Calu3 (cell line): ENCODE results near the gene CDH19. TPM values are rescaled to one million over a fixed set of nuclear protein-coding genes. Genes with fewer than 3 reads are reported as not detected.

ENCODE experiments used
- BruUV-seq: library from RNA; stranded (reverse); fragments of 400-500 nt; replicated peaks from 2 replicates; lab custom pipeline; 2021; lab: Mats Ljungman, UMichigan
- CTCF ChIA-PET: fragments of 300-600 bp; sonication (Branson Sonifier 250); formaldehyde crosslinking; loops from one replicate; lab custom pipeline; 2022; ENCODE audit warnings: antibody characterized with exemption; lab: Charles Lee
- DNase-seq: peaks from one replicate; pipeline ENCODE4 v3.0.0; 2022
- H3K27ac Mint-ChIP-seq: one replicate; pipeline ENCODE4 v1.8.0; 2022; ENCODE audit warnings: mixed read lengths; ENCODE audit not compliant: unreplicated experiment
- H3K27me3 Mint-ChIP-seq: one replicate; pipeline ENCODE4 v1.8.0; 2022; ENCODE audit warnings: mixed read lengths; ENCODE audit not compliant: unreplicated experiment
- H3K36me3 Mint-ChIP-seq: one replicate; pipeline ENCODE4 v1.8.0; 2022; ENCODE audit warnings: mild to moderate bottlenecking, moderate library complexity, mixed read lengths; ENCODE audit not compliant: insufficient read depth, unreplicated experiment
- H3K4me1 Mint-ChIP-seq: one replicate; pipeline ENCODE4 v1.8.0; 2022; ENCODE audit warnings: mild to moderate bottlenecking, low read depth, mixed read lengths; ENCODE audit not compliant: unreplicated experiment
- H3K4me3 Mint-ChIP-seq: one replicate; pipeline ENCODE4 v1.8.0; 2022; ENCODE audit warnings: mild to moderate bottlenecking, low read depth, moderate library complexity, mixed read lengths; ENCODE audit not compliant: unreplicated experiment
- H3K9me3 Mint-ChIP-seq: one replicate; pipeline ENCODE4 v1.8.0; 2022; ENCODE audit warnings: low read depth, mixed read lengths; ENCODE audit not compliant: unreplicated experiment
- CTCF ChIP-seq: fragments of 200-600 bp; IDR thresholded peaks from one replicate; pipeline ENCODE4 v1.8.0; 2022; ENCODE audit warnings: antibody characterized with exemption; ENCODE audit not compliant: unreplicated experiment
- intact Hi-C: fragments of 100-400 bp; cut with micrococcal nuclease; formaldehyde crosslinking; loops from one replicate; pipeline ENCODE4 v1.10.0; 2022; ENCODE audit not compliant: unreplicated experiment
- total RNA-seq: library from RNA; stranded (reverse); gene quantifications from 2 replicates; pipeline ENCODE4 v1.2.3, GENCODE V29; 2022

CDH19 gene
- total RNA-seq, 1 experiment from 2014 or later, result 0.33 TPM

GRCh38 chr18:66511289-66511688 is 92.6 kb downstream of the CDH19 start:
- CTCF ChIA-PET, result interaction anchor here (0.6 to 1.4 kb wide), 2 partner anchors 14 to 558 kb away, joined by 3 to 5 read pairs; no protein-coding TSS in a partner anchor
- no TSS peak for BruUV-seq
- TF ChIP-seq CTCF, result no peak
- H3K4me1 Mint-ChIP-seq, result peaks cover 44% of the 10 kb centered on the region
- H3K9me3 Mint-ChIP-seq, result peaks cover 3% of the 10 kb centered on the region
- DNase-seq, result no peak
- H3K27ac Mint-ChIP-seq, result peak overlapping the region; percentile 90
- H3K27me3 Mint-ChIP-seq, result no peaks in the 10 kb centered on the region
- intact Hi-C loops, result loop anchor here (2.0 to 5.0 kb wide), 3 partner anchors 50 to 216 kb away; no protein-coding TSS in a partner anchor
- H3K4me3 Mint-ChIP-seq, result peak overlapping the region; percentile 1
- peaks cover 7% of the 10 kb centered on the region for H3K36me3 Mint-ChIP-seq

- TF ChIP-seq CTCF, result no peak
- peaks cover 3% of the 10 kb centered on the region for H3K9me3 Mint-ChIP-seq
- no peaks in the 10 kb centered on the region for H3K27me3 Mint-ChIP-seq
- H3K4me1 Mint-ChIP-seq, result peaks cover 52% of the 10 kb centered on the region
- peak overlapping the region; percentile 90 for H3K27ac Mint-ChIP-seq
- peaks cover 7% of the 10 kb centered on the region for H3K36me3 Mint-ChIP-seq
- H3K4me3 Mint-ChIP-seq, result no peak overlapping the region
- BruUV-seq, result no TSS peak
- intact Hi-C loops, result loop anchor here (2.0 to 5.0 kb wide), 3 partner anchors 50 to 217 kb away; no protein-coding TSS in a partner anchor
- CTCF ChIA-PET, result interaction anchor here (0.7 to 1.4 kb wide), 3 partner anchors 13 to 60 kb away, joined by 3 to 4 read pairs (median 3); no protein-coding TSS in a partner anchor
- peak; percentile 24 for DNase-seq
These were observed 93.4 kb downstream of the CDH19 start for GRCh38 chr18:66510357-66511045.

- no peak overlapping the region for H3K4me3 Mint-ChIP-seq
- H3K9me3 Mint-ChIP-seq, result peaks cover 8% of the 10 kb centered on the region
- H3K27ac Mint-ChIP-seq, result peak overlapping the region; percentile 67
- intact Hi-C loops, result no loop called here
- CTCF ChIA-PET, result no interaction called here
- H3K36me3 Mint-ChIP-seq, result peaks cover 7% of the 10 kb centered on the region
- peaks cover 52% of the 10 kb centered on the region for H3K4me1 Mint-ChIP-seq
- DNase-seq, result no peak
- no peaks in the 10 kb centered on the region for H3K27me3 Mint-ChIP-seq
- BruUV-seq, result no TSS peak
- no peak for TF ChIP-seq CTCF
These were observed 95.0 kb downstream of the CDH19 start for GRCh38 chr18:66508937-66509336.

GRCh38 chr18:66506178-66506577 is 97.7 kb downstream of the CDH19 start:
- peak overlapping the region; percentile 19 for H3K27ac Mint-ChIP-seq
- no TSS peak for BruUV-seq
- H3K27me3 Mint-ChIP-seq, result no peaks in the 10 kb centered on the region
- no peaks in the 10 kb centered on the region for H3K36me3 Mint-ChIP-seq
- intact Hi-C loops, result no loop called here
- H3K9me3 Mint-ChIP-seq, result peaks cover 10% of the 10 kb centered on the region
- TF ChIP-seq CTCF, result no peak
- DNase-seq, result no peak
- CTCF ChIA-PET, result no interaction called here
- no peak overlapping the region for H3K4me3 Mint-ChIP-seq
- peaks cover 45% of the 10 kb centered on the region for H3K4me1 Mint-ChIP-seq
